HepG2 (cell line): ENCODE measurements around the gene DEDD2.

Experiments
- BRCA1 ChIP-seq: sonication (generic); formaldehyde crosslinking; IDR thresholded peaks from 2 replicates; pipeline ENCODE4 v1.4.0; 2020; ENCODE audit warnings: missing genetic modification reagents
- HNRNPLL ChIP-seq: fragments of 200-400 bp; formaldehyde crosslinking; IDR thresholded peaks from 2 replicates; pipeline ENCODE4 v1.6.1; 2017; ENCODE audit warnings: mild to moderate bottlenecking, low read depth, low read length; ENCODE audit not compliant: poor library complexity, severe bottlenecking
- KLF6 ChIP-seq: IDR thresholded peaks from 2 replicates; pipeline ENCODE4 v1.8.0; 2016; ENCODE audit warnings: missing biosample characterization, missing genetic modification reagents
- TRIM24 ChIP-seq: sonication (generic); formaldehyde crosslinking; IDR thresholded peaks from 2 replicates; pipeline ENCODE4 v1.8.0; 2022; ENCODE audit warnings: mild to moderate bottlenecking, missing genetic modification reagents
- TF ChIP-seq, protein P1 (sequence below): sonication (generic); formaldehyde crosslinking; IDR thresholded peaks from 2 replicates; pipeline ENCODE4 v1.5.0; 2020; ENCODE audit warnings: missing genetic modification reagents
- TF ChIP-seq, protein P2 (sequence below): IDR thresholded peaks from 2 replicates; pipeline ENCODE4 v1.6.1; 2016
- TF ChIP-seq, protein P3 (sequence below): sonication (generic); formaldehyde crosslinking; IDR thresholded peaks from 2 replicates; pipeline ENCODE4 v1.5.0; 2020; ENCODE audit warnings: mild to moderate bottlenecking, missing genetic modification reagents, moderate library complexity

DNA sequence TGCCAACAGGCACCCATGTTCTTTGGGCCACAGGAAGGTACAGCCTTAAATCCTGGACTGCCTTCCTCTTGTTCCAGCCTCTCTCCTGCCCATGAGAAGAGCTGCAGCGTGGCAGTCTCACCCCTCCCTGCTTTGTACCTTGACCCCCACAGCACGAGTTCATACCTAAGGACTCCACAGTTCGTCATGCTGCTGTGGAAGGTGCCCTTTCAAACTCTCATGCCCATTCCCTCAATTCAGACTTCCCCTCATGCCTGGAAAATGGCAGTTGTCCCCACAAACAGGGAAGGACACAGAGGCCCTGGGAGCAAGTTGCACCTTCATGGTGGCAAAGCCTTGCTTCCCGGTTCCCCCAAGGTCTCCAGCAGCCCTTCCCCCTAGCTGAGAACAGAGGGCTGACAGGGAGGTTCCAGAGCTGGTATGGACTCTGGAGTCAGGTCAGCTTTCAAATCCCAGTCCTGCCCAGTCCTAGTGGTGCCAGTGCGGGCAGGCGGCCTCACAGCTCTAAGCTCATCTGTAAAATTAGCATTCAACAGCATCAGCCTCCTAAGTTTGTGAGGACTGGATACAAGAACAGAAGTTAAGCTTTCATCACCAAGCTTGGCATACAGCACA lies 16.3 kb upstream of the DEDD2 start:
- TF ChIP-seq KLF6 (CRISPR knock-in tag) = no peak
- TF ChIP-seq, protein P1, sequence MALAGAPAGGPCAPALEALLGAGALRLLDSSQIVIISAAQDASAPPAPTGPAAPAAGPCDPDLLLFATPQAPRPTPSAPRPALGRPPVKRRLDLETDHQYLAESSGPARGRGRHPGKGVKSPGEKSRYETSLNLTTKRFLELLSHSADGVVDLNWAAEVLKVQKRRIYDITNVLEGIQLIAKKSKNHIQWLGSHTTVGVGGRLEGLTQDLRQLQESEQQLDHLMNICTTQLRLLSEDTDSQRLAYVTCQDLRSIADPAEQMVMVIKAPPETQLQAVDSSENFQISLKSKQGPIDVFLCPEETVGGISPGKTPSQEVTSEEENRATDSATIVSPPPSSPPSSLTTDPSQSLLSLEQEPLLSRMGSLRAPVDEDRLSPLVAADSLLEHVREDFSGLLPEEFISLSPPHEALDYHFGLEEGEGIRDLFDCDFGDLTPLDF (CRISPR knock-in tag) = no peak
- no peak for TF ChIP-seq TRIM24
- TF ChIP-seq HNRNPLL = no peak
- TF ChIP-seq, protein P2, sequence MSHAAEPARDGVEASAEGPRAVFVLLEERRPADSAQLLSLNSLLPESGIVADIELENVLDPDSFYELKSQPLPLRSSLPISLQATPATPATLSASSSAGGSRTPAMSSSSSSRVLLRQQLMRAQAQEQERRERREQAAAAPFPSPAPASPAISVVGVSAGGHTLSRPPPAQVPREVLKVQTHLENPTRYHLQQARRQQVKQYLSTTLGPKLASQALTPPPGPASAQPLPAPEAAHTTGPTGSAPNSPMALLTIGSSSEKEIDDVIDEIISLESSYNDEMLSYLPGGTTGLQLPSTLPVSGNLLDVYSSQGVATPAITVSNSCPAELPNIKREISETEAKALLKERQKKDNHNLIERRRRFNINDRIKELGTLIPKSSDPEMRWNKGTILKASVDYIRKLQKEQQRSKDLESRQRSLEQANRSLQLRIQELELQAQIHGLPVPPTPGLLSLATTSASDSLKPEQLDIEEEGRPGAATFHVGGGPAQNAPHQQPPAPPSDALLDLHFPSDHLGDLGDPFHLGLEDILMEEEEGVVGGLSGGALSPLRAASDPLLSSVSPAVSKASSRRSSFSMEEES (CRISPR knock-in tag) = no peak
- TF ChIP-seq, protein P3, sequence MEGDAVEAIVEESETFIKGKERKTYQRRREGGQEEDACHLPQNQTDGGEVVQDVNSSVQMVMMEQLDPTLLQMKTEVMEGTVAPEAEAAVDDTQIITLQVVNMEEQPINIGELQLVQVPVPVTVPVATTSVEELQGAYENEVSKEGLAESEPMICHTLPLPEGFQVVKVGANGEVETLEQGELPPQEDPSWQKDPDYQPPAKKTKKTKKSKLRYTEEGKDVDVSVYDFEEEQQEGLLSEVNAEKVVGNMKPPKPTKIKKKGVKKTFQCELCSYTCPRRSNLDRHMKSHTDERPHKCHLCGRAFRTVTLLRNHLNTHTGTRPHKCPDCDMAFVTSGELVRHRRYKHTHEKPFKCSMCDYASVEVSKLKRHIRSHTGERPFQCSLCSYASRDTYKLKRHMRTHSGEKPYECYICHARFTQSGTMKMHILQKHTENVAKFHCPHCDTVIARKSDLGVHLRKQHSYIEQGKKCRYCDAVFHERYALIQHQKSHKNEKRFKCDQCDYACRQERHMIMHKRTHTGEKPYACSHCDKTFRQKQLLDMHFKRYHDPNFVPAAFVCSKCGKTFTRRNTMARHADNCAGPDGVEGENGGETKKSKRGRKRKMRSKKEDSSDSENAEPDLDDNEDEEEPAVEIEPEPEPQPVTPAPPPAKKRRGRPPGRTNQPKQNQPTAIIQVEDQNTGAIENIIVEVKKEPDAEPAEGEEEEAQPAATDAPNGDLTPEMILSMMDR (CRISPR knock-in tag) = no peak
- TF ChIP-seq BRCA1 (CRISPR knock-in tag) = no peak
